Measurements from ENCODE around the gene ZNF609. TPM values are rescaled to one million over a fixed set of nuclear protein-coding genes. Genes with fewer than 3 reads are reported as not detected.

ZNF609 gene
- total and polyA plus RNA-seq, 2 of the 13 experiments (the other 11 are each of a cell fraction or from before 2014, with no cell fraction given): 8.9 to 9.9 TPM

- Histone ChIP-seq H3K36me3 (replicated peaks in 1 of 2; ENCODE audit: control insufficient read depth in 1 of 2, insufficient read depth in 2 of 2, low read length in 2 of 2) (peaks cover 2 to 9% of the 10 kb centered on the region in 2 experiments; a peak in 2 of 5 replicates), H3K9ac (ENCODE audit: insufficient read depth, low read depth, low read length) (peak overlapping the region; percentile 57), H3K4me1 (ENCODE audit: insufficient read depth, low read length) (peaks cover 59% of the 10 kb centered on the region), H2AFZ (ENCODE audit: low read length) (no peak overlapping the region), H3K27me3 (ENCODE audit: control insufficient read depth in 1 of 2, insufficient read depth in 2 of 2, low read length in 2 of 2) (no peaks in the 10 kb centered on the region), H3K79me2 (ENCODE audit: insufficient read depth, low read length) (peaks cover 13% of the 10 kb centered on the region), H3K4me3 (replicated peaks in 1 of 3; ENCODE audit: insufficient read depth in 1 of 3, low read depth in 2 of 3, low read length in 3 of 3) (peak overlapping the region in 2 of 3 experiments; percentile 26 to 43; a peak in 2 of 6 replicates), H3K4me2 (ENCODE audit: low read depth, low read length) (peak overlapping the region; percentile 56), H3K9me3 (ENCODE audit: low read length) (no peaks in the 10 kb centered on the region), H4K20me1 (ENCODE audit: insufficient read depth, low read length) (no peaks in the 10 kb centered on the region), H3K27ac (ENCODE audit: extremely low read length, insufficient read depth, low read length) (peak overlapping the region; percentile 87)
- ATAC-seq (peak; percentile 86), DNase-seq (ENCODE audit: low spot score) (peak; percentile 72), FAIRE-seq (no peak)
- ChIA-PET CTCF (ENCODE audit: low intra/inter-chr PET ratio, low total read pairs) (no interaction called here), POLR2A (interaction anchor here (1.1 to 2.0 kb wide), 3 partner anchors 17 to 247 kb away, joined by 3 to 6 read pairs (median 4); partner anchors contain the start of gene TRIP4)
- intact Hi-C loops (cut with micrococcal nuclease; ENCODE audit: unreplicated experiment) (no loop called here), in situ Hi-C loops (cut with HindIII; ENCODE audit: extremely low pct_ligation_motif_present, low pct_unique_long_range_greater_than_20kb) (no loop called here)
- 13% methylated on average over 3 of the region's 4 CpGs for WGBS (ENCODE audit: low lambda C conversion rate)
- no TSS peak for BruUV-seq (replicated peaks)
- TF ChIP-seq MXI1 (IDR thresholded peaks at IDR 0.05; ENCODE audit: borderline replicate concordance, low read depth, low read length) (0 out of 3 replicates have a peak, but pooled peaks have one; percentile 32), ZNF205 (CRISPR knock-in tag; IDR thresholded peaks at IDR 0.05) (no peak), MATR3 (CRISPR knock-in tag; IDR thresholded peaks at IDR 0.05) (no peak), SOX6 (IDR thresholded peaks at IDR 0.05) (no peak), SOX6 (CRISPR knock-in tag; IDR thresholded peaks at IDR 0.05) (0 out of 2 replicates have a peak, but pooled peaks have one; percentile 18), KLF16 (CRISPR knock-in tag; IDR thresholded peaks at IDR 0.05) (0 out of 4 replicates have a peak, but pooled peaks of 1 of the 2 experiments have one; percentile 9), ATF7-NPFF (CRISPR knock-in tag; IDR thresholded peaks at IDR 0.05; ENCODE audit: low read depth) (no peak), ZFP37 (CRISPR knock-in tag; IDR thresholded peaks at IDR 0.05; ENCODE audit: borderline replicate concordance) (no peak), JUND (CRISPR knock-in tag; IDR thresholded peaks at IDR 0.05) (no peak), FOXP4 (CRISPR knock-in tag; IDR thresholded peaks at IDR 0.05) (peak; percentile 23; the same call in 1 of the 2 replicates), SOX5 (CRISPR knock-in tag; IDR thresholded peaks at IDR 0.05; ENCODE audit: borderline replicate concordance) (peak; percentile 34; the same call in 1 of the 2 replicates), SSRP1 (CRISPR knock-in tag; IDR thresholded peaks at IDR 0.05) (0 out of 2 replicates have a peak, but pooled peaks have one; percentile 64), BCLAF1 (IDR thresholded peaks at IDR 0.05) (no peak), CEBPZ (IDR thresholded peaks at IDR 0.05; ENCODE audit: low read length) (no peak)
- TF ChIP-seq, protein P1, sequence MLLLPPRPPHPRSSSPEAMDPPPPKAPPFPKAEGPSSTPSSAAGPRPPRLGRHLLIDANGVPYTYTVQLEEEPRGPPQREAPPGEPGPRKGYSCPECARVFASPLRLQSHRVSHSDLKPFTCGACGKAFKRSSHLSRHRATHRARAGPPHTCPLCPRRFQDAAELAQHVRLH (CRISPR knock-in tag; IDR thresholded peaks at IDR 0.05; ENCODE audit: borderline replicate concordance, low read depth): no peak
These were observed 174.5 kb downstream of the ZNF609 start for GRCh38 chr15:64634576-64635498.
